GM18858 (cell line): Measurements from ENCODE around the gene CDC73.
"Not testable (repeated sequence)": the region's sequence is repeated elsewhere in the genome, so short reads cannot be mapped to it uniquely, and the experiment has no call there.

ENCODE experiments used
- ATAC-seq: cut with Tn5 transposase; IDR thresholded peaks from one replicate; pipeline ENCODE4 v1.9.1; 2021; ENCODE audit not compliant: unreplicated experiment

The CDC73 gene

DNA sequence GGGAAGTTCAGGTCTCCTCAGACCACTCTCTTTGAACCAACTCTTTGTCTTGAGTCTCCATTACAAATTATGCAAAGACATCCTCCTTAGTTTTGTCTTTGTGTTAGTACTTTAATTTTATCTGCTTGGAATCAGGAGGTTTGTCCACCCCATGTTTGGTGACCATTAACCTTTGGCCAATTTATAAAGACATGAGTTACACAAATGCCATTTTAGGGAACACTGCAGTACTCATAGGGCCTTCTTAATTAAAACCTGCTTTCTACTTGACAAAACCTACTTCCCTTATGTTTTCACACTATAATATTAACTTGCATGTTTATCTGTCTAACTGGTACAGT is 7.9 kb upstream of the CDC73 start:
- no peak for ATAC-seq

DNA sequence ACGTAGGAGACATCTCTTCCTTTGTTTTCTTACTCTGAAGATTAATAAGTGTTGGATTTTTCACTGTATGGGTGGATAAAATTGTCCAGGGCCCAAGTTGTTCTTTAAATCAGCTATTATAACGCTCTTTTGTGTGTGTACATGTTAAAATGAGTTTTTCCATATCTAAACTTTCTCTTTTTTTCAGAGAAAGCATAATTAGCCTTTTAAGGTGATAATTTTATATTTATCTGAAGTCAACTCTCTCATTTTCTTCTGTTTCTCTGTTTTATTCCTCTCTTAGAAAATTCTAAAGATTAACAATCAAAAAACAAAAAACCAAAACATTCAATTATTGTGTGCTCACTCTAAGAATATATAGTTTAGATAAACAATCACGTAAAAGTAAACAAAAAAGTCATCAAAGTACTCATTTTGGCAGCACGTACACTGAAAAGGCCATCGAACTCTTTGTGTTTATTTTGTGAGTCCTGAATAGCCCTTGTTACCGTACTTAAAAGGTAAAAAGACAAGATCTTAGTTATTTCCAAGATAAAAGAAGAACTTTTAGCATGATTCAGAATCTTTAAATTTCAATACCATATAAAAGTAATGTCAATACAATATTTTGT is 7.2 kb upstream of the CDC73 start:
- ATAC-seq, result no peak

DNA sequence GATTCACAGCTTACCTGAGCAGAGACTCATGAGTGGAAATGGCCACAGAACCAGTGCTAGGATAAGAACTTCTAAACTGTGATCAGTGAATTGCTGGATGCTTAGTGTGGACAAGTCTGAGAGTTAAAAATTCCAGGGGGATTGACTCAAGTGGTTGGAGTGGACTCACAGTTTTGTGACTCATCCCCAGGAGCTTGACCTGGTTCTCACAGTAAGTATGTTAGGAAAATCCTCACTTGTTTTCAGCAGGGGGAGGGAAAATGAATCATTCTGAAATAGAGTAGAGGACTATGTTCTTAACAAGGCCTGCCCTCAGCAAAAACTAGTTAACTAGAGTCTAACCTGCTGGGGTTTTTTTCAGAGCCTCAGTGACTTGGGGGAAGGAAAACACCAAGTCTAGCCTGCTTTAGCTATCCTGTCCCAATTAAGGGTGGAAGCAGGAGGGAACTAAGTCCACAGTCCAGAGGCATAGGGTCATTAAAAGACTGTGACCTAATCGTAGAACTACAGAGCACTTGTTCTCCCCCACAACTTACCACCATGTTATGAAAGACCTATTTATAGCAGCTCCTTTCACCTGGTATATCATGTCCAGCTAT is 6.1 kb upstream of the CDC73 start:
- ATAC-seq, result no peak

DNA sequence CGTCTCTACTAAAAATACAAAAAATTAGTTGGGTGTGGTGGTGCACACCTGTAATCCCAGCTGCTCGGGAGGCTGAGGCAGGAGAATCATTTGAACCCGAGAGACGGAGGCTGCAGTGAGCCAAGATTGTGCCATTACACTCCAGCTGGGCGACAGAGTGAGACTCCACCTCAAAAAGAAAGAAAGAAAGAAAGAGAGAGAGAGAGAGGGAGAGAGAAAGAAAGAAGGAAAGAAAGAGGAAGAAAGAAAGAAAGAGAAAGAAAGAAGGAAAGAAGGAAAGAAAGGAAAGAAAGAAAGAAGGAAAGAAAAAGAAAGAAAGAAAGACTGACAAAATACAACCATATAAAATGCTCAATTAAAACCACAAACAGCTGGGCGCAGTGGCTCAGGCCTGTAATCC is 4.7 kb upstream of the CDC73 start:
- not testable (repeated sequence) for ATAC-seq

DNA sequence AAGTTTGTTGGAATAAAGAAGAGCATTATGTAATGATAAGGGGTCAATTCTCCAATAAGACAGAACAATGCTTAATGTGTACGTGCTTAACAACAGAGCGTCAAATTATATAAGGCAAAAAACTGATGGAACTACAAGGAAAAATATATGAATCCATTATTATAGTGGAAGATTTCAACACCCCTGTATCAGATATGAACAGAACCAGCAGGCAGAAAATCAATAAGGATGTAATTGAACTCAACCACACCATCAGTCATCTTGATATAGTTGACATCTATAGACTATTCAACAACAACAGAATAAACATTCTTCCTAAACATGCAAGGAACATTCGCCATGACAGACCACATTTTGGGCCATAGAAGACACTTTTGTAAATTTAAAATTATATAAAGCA is 3.6 kb upstream of the CDC73 start:
- no peak for ATAC-seq

DNA sequence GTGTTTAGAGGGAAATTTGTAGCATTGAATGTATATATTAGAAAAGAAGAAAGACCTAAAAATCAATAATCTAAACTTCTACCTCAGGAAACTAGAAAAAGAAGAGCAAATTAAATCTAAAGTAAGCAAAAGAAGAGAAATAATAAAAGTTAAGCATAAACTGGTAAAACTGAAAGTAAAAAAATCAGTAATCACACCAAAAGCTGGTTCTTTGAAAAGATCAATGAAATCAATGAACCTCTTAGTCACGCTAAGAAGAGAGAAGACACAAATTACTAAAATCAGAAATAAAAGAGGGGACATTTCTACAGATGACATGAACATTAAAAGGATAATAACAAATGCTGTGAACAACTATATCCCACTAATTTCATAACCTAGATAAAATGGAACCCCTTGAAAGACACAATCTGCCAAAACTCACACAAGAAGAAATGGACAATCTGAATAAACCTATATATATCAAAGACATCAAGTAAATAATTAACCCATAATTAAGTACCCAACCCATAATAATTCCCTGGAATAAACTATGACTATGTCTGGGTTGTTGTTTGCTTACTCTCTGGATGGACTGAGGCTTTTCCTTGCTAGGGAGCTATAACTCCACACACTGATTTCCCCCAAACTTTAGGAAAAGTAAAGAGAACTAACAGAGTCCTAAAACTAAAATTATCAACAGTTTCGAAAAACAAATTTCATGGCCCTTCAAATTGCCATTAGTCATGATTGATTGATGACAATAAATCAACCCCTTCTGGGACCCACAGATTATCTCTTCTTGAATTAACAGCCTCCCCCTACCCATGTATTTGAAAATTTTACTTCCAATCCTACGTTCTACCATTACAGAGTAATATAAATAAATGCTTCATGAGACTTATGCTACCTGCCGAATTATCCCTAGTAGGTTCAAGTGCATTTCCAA is 2.8 kb upstream of the CDC73 start:
- ATAC-seq, result no peak

DNA sequence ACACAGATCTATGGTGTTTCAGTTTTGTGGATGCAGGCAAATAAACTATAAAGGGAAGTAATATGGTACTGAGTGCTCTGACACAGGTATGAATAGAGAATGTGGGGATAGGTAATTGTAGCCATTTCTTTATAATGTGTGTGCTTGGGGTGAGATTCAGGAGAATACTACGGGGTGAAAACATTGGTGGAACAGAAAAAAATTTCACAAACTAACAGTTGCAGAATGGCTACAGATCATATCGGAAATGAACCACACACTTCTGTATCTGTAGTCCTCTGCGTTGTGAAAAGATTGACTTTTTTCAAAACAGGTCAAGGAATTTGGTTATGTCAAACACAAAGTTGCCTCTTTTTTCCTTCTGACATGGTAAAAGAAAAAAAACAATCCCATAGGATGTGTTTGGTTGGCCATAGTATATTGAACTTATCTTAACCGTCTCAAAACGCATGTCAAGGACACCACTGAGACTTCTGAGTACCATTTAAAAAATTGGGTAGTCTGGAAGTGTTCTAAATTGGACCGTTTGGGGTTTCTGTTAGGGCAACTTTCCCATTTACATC is 1.1 kb upstream of the CDC73 start:
- no peak for ATAC-seq

DNA sequence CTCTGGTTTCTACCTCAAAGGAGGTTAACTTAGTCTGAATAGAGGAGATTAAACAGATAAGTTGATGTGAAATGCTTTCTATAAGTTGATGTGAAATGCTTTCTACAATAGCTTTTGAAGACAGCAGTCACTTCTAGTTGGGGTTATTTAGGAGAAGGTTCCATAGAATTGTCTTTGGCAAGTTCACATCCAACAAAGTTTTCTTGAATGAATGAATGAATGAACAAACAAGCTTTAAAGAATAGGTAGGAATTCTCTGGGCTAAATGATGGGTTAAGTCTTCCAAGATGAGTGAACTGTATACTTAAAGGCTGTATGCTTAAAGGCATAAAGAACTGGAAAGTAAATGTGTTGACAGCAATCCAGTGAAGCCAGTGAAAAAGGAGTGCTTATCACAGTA is 1.9 kb downstream of the CDC73 start:
- no peak for ATAC-seq

DNA sequence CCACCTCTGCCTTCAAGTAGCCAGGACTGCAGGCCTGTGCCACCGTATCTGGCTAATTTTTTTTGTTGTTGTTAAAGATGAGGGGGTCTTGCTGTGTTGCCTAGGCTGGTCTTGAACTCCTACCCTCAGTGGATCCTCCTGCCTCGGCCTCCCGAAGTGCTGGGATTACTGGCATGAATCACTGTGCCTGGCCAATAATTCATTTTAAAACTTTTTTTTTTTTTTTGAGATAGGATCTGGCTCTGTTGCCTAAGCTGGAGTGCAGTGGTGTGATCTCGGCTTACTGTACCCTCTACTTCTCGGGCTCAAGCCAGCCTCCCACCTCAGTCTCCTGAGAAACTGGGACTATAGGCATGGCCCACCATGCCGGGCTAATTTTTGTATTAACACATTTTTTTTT is 3.5 kb downstream of the CDC73 start:
- no peak for ATAC-seq

DNA sequence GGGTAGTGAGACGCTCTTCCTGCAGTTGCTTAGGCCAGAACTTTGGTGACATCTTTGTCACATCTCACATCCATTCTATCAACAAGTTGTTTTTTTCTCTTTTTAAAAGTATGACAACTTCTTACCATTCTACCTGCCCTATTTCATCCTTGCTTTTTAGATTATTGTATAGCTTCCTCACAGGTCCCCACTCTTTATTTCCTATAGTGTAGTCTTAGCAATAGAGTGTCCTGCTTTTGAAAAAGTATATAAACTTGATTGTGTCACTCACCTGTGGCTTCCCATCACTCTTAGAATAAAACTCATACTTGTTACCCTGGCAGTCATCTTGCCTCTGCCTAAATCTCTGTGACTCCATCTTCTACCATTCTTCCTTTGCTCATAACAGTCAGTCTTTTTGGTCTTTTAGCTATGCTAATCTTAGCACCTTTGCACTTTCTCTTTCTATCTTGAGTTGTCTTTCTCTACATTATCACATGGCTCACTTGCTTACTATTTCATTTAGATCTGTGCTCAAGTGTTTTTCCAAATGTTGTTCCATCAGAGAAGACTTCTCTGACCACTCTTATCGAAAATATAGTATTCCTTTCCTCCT is 9.5 kb downstream of the CDC73 start:
- ATAC-seq, result peak; percentile 78

DNA sequence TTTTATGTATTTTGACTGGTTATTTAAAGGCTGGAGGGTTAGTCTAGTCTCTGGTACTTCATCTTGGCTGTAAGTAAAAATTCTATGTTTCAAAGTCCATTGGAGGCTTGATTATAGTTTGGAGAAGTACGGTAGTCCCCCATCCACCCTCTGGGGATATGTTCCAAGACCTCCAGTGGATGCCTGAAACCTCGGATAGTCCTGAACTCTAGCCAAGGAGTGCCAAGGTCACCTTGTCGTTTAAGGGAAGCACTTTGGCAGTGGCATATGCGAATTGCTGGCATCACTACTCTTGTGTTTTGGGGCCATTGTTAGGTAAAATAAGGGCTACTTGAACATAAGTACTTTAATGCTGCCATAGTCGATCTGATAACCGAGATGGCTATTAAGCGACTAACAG is 18.4 kb downstream of the CDC73 start:
- no peak for ATAC-seq

DNA sequence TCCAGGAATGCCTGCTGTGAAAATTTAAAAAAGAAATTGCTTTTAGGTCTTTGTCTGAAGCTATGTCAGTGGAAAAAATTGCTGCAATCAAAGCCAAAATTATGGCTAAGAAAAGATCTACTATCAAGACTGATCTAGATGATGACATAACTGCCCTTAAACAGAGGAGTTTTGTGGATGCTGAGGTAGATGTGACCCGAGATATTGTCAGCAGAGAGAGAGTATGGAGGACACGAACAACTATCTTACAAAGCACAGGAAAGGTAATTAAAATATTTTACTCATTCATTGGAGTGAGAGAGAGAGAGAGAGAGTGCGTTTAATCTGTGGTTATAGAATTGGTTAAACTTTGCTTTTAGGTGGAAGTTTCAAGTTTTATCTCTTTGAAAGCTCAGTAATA is 20.0 kb downstream of the CDC73 start:
- ATAC-seq, result no peak

DNA sequence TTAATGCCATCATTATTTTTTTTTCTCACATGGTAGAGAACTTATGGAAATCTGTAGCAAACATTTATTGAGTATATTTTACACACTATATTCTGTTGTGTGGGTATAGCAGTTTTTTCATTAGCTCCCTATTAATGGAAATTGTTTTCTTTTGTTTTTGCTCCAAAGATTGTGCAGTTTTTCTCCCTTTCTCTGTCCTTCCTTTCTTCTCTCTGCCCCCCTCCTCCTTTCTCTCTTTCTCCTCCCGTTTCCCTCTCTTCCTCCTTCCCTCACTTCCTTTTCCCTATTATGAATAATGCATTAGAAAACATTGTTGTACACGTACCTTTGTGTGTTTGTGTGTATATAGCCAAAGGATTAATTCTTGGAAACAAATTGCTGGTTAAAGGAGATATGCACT is 20.6 kb downstream of the CDC73 start:
- ATAC-seq, result no peak

DNA sequence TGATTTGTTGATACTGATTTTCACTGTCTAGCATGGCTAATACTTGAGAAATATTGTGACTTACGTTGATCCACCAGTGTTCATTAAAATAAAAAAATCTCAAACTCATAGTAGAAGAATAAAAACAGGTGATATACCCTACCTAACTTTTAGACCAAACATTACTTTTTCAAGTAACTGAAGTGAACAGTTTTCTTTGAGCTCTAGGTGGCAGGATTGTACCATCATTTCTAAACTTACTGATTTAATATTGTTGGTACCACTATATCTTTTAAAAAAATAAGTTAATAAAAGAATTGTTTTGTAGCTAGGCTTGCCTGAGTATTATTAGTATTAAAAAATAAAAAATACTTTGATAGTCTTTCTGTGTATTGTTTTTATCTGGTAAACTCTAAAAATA is 21.5 kb downstream of the CDC73 start:
- ATAC-seq, result no peak

DNA sequence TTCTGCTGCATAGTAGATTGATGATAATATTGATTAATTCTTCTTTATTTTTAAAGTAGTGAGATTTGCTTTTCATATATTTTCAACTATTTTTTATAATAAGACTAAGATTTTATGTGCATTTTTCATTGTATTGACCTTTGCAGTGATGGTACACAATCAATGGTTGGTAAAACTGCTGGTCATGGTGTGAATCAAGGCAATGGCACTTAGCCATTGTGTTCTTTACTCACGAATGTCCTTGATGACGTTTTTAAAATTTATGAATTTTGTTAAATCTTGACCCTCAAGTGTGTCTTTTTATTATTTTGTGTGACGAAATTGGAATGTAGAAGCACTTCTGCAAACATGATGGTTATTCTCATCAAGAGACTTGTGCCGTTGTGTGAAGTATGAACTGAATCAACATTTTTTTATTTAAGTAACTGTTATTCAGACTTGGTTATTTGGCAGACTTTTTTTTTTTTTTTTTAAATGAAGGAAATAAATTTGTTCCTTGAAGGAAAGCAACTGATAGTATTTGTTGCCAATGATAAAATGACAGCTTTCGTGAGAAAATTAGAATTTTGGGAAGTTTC is 22.6 kb downstream of the CDC73 start:
- ATAC-seq, result no peak

DNA sequence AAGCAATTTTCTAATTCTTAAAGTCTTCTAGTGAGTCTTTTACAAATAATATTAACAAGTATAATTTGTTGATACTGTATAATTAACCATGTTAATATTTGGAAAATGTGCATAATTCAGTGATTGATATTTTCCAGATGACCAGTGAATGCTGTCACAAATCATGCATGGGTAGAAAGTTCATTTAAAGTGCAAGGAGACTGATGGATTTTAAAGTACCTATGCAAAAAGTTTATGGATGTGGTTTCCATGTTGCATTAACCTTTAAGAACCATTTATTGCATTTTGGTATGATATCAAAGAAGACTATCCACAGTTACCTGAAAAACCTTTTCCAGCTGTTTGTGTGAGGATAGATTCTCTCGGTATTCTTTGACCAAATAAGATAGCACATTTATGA is 23.2 kb downstream of the CDC73 start:
- no peak for ATAC-seq

DNA sequence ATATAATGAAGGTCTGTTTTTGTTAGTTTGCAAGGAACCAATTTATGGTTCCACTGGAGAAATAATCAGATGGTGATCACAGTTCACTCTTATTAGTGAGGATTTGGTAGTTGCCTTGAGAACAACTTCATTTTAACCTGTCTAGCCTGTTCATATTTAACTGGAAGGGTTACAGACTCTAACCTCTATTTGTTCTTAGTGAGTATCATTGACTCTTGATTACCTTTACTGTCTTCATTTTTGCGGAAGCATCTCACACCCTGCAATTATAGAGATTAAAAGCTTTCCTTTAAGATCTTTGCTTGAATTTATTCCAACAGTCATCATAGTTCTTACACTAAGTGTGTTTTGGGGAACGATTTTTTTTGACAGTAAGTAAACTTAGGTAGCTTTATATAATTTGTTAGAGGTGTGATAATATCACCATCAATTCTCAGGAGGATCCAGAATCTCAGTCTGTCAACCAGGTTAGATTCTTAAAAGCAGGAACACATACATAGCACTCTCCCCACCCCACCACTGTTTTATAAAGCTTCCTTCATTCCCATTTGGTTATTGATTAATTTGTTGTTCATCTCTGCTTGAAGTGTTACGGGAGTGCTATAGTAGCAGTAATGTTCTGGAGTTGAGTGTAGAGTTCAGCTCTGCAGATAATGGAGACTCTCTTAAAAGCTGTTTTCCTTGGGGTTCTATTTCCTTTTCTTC is 34.4 kb downstream of the CDC73 start:
- ATAC-seq, result no peak

DNA sequence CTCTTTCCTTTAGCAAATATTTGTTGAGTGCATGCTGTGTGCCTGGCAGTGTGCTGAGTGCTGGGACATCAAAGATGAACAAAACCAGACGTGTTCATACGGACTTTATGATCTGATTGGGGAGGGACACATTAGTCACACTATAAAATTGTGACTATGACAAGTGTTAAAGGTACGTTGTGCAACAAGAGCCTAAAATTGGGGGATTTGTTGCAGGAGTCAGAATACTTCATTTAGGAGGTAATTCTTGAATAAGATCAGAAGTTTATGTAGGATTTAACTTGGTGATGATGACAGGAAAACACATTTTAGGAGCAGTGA is 35.0 kb downstream of the CDC73 start:
- no peak for ATAC-seq

DNA sequence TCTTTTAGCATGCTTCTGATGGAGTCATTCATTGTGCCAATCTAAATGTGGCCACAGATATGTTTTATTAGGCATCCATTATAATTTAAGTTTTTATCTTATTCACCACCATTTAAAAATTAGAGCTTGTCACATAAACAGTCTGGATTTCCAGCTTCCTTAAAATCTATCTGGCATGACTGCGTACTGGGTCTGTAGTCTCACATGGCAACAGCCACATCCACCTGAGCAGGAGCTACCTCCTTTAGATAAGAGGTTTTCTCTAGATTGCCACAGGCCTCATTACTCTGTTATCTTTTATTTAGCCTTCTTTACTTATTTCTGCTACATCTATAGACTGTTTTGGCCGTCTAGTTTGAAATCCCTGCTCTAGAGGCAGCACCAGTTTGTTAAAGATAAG is 35.5 kb downstream of the CDC73 start:
- no peak for ATAC-seq

DNA sequence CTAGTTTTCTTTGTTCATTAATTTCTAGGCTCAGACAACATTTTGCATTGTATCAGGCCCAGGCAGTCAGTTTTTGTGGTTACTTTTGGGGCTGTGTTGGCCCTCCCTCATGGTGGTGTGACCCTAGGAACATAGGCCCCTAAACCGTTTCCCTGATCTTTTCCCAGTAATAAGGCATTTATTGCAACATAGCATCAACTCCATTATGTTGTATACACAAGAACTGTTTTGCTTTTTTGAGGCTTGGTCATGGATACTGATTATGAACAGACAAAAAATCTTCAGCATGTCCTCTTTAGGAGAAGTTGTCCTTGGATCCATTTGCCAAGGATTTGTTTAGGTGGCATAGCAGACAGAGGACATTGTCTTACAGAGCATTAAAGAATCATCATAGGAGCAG is 54.3 kb downstream of the CDC73 start:
- ATAC-seq, result no peak

DNA sequence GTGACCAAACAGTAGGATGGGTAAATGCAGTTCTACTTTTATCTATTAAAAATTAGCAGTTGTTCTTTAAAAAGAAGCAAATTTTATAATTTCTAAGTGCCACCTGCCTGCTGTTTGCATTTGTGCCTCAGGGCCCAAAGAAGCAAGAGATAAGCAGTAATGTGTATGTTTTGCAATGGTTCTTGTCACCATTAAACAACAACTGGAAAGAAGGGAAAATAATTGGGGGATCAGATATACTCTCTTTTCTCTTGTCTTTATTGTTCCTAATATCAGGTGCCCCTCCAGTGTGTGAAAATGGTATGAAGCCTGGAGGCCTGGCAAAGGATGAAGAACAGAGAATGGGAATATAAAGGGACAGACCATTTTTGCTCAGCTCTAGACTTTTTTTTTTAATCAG is 55.0 kb downstream of the CDC73 start:
- ATAC-seq, result no peak
